HepG2 (cell line): ENCODE data around the gene TMEM253. TPM values are rescaled to one million over a fixed set of nuclear protein-coding genes. Genes with fewer than 3 reads are reported as not detected.

ENCODE experiments used
- CREM ChIP-seq, 2 experiments: sonication (generic) in 1 of 2; formaldehyde crosslinking in 1 of 2; IDR thresholded peaks; 2 replicates each; pipeline versions ENCODE4 v1.4.0 to v1.6.1; 2016 to 2020; ENCODE audit warnings: antibody characterized with exemption in 1 of 2, mild to moderate bottlenecking in 1 of 2, missing genetic modification reagents in 1 of 2
- EP300 ChIP-seq, 3 experiments: sonication (generic) in 1 of 3; formaldehyde crosslinking in 1 of 3; IDR thresholded peaks; 2 replicates each; pipeline versions ENCODE4 v1.5.1 to v1.6.1; 2011 to 2020; ENCODE audit warnings: low read depth in 2 of 3, low read length in 2 of 3, borderline replicate concordance in 1 of 3, improper control_type of control experiment in 1 of 3, mild to moderate bottlenecking in 1 of 3, missing genetic modification reagents in 1 of 3, moderate library complexity in 1 of 3
- ISX ChIP-seq: sonication (generic); formaldehyde crosslinking; conservative IDR thresholded peaks from 2 replicates; pipeline ENCODE4 v1.5.0; 2020; ENCODE audit warnings: missing genetic modification reagents
- MATR3 ChIP-seq: sonication (generic); formaldehyde crosslinking; IDR thresholded peaks from 2 replicates; pipeline ENCODE4 v1.4.0; 2020; ENCODE audit warnings: missing genetic modification reagents
- PHF20 ChIP-seq: sonication (generic); formaldehyde crosslinking; IDR thresholded peaks from 2 replicates; pipeline ENCODE4 v1.5.0; 2020; ENCODE audit warnings: mild to moderate bottlenecking, missing genetic modification reagents
- SMARCE1 ChIP-seq: fragments of 450-650 bp; IDR thresholded peaks from 2 replicates; pipeline ENCODE4 v1.6.1; 2017; ENCODE audit warnings: borderline replicate concordance
- SMC3 ChIP-seq: IDR thresholded peaks from 2 replicates; pipeline ENCODE4 v1.6.1; 2011; ENCODE audit warnings: low read length, improper control_type of control experiment
- SNAI1 ChIP-seq: sonication (generic); formaldehyde crosslinking; IDR thresholded peaks from 2 replicates; pipeline ENCODE4 v1.5.0; 2020; ENCODE audit warnings: mild to moderate bottlenecking, missing genetic modification reagents, borderline replicate concordance
- YY1 ChIP-seq: IDR thresholded peaks from 2 replicates; pipeline ENCODE4 v1.6.1; 2011; ENCODE audit warnings: low read length, low read depth, moderate library complexity, mild to moderate bottlenecking; ENCODE audit not compliant: insufficient read depth, insufficient replicate concordance
- ZBTB21 ChIP-seq: sonication (generic); formaldehyde crosslinking; IDR thresholded peaks from 2 replicates; pipeline ENCODE4 v1.4.0; 2020; ENCODE audit warnings: missing genetic modification reagents
- ZFP36 ChIP-seq: fragments of 150-350 bp; IDR thresholded peaks from 2 replicates; pipeline ENCODE4 v1.6.1; 2018; ENCODE audit warnings: borderline replicate concordance, low read length, low read depth; ENCODE audit not compliant: partially characterized antibody
- ZNF343 ChIP-seq: sonication (generic); formaldehyde crosslinking; IDR thresholded peaks from 2 replicates; pipeline ENCODE4 v1.4.0; 2020; ENCODE audit warnings: mild to moderate bottlenecking, missing genetic modification reagents
- ZNF724P ChIP-seq: sonication (generic); formaldehyde crosslinking; IDR thresholded peaks from 2 replicates; pipeline ENCODE4 v1.8.0; 2022; ENCODE audit warnings: missing genetic modification reagents, borderline replicate concordance
- polyA plus RNA-seq, 8 experiments: library from polyadenylated mRNA; depleted of rRNA in 3 of 8; stranded (reverse) in 7 of 8; unstranded in 1 of 8; fragments of >200 nt; fragmentation: Illumina TruSeq in 4 of 8; extraction: Trizol in 4 of 8; gene quantifications; 2 replicates each; pipeline versions ENCODE4 v1.2.1 to v1.2.3, GENCODE V29; 2011 to 2016; ENCODE audit warnings: low read depth in 4 of 8, missing spikeins in 1 of 8, mixed read lengths in 1 of 8; ENCODE audit not compliant: insufficient read depth in 1 of 8
- total RNA-seq, 5 experiments: library from RNA; depleted of rRNA; stranded (reverse); fragments of >200 nt; fragmentation: Illumina TruSeq; extraction: Trizol; gene quantifications; 2 replicates each; pipeline ENCODE4 v1.2.3, GENCODE V29; 2016; ENCODE audit warnings: low read depth in 1 of 5
- TF ChIP-seq, protein P1 (sequence below): sonication (generic); formaldehyde crosslinking; IDR thresholded peaks from 2 replicates; pipeline ENCODE4 v1.5.1; 2020; ENCODE audit warnings: missing genetic modification reagents, mild to moderate bottlenecking, borderline replicate concordance
- TF ChIP-seq, protein P2 (sequence below): sonication (generic); formaldehyde crosslinking; IDR thresholded peaks from 2 replicates; pipeline ENCODE4 v1.8.0; 2022; ENCODE audit warnings: missing genetic modification reagents, mild to moderate bottlenecking, moderate library complexity, borderline replicate concordance
- TF ChIP-seq, protein P3 (sequence below): sonication (generic); formaldehyde crosslinking; IDR thresholded peaks from 2 replicates; pipeline ENCODE4 v1.8.1; 2023; ENCODE audit warnings: mild to moderate bottlenecking, missing genetic modification reagents
- TF ChIP-seq, protein P4 (sequence below): sonication (generic); formaldehyde crosslinking; IDR thresholded peaks from 2 replicates; pipeline ENCODE4 v1.4.0; 2020; ENCODE audit warnings: missing genetic modification reagents; ENCODE audit errors: not compliant biosample characterization
- TF ChIP-seq, protein P5 (sequence below): sonication (generic); formaldehyde crosslinking; IDR thresholded peaks from 2 replicates; pipeline ENCODE4 v1.4.0; 2020; ENCODE audit warnings: mild to moderate bottlenecking, missing genetic modification reagents
- TF ChIP-seq, protein P6 (sequence below): sonication (generic); formaldehyde crosslinking; conservative IDR thresholded peaks from 2 replicates; pipeline ENCODE4 v1.8.0; 2022; ENCODE audit warnings: low read depth, missing genetic modification reagents

TMEM253 gene
- total and polyA plus RNA-seq, 2 of the 13 experiments (the other 11 are each of a cell fraction or from before 2014, with no cell fraction given) = 0.29 to 0.45 TPM

DNA sequence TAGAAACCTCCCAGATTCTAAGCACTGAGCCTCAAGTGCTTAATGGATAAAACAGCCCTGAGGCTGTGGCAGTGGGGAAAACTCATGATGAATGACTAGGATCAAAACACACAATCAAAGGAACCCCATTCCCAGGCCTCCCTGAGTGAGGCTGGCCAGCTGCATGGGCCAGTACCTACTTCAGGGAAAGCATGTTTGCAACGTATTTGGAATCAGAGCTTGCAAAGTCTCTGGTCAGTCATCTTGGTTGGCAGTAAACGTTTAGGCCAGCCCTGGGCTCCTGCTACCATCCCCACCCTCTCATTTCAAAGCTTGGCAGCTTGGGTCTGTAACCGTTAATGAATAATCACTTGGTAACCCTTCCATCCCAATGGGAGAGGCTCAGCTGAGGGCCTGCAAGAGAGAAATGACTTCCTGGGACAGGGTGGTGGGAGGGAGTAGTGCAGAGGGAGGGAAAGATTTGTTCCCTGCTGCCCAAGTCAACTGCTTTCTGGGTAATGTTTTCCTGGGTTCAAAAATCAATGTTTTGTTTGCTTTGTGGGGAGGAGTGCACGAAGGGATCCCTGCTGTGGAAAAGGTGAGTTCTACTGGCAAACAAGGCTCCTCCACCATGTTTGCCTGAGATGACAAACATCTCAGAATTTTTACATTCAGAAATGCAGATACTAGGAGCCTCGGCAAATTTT, 45.3 kb upstream of the TMEM253 start (continued):
- TF ChIP-seq, protein P1, sequence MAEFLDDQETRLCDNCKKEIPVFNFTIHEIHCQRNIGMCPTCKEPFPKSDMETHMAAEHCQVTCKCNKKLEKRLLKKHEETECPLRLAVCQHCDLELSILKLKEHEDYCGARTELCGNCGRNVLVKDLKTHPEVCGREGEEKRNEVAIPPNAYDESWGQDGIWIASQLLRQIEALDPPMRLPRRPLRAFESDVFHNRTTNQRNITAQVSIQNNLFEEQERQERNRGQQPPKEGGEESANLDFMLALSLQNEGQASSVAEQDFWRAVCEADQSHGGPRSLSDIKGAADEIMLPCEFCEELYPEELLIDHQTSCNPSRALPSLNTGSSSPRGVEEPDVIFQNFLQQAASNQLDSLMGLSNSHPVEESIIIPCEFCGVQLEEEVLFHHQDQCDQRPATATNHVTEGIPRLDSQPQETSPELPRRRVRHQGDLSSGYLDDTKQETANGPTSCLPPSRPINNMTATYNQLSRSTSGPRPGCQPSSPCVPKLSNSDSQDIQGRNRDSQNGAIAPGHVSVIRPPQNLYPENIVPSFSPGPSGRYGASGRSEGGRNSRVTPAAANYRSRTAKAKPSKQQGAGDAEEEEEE (CRISPR knock-in tag) = no peak
- TF ChIP-seq PHF20 (CRISPR knock-in tag) (0 out of 2 replicates have a peak, but pooled peaks have one; percentile 60), ZFP36 (no peak), ZNF343 (CRISPR knock-in tag) (peak; percentile 58), SMARCE1 (no peak), MATR3 (CRISPR knock-in tag) (no peak), ISX (peak; percentile 88; the same call in 1 of the 2 replicates), ZBTB21 (CRISPR knock-in tag) (no peak), EP300 (IDR thresholded peaks at IDR 0.05; ENCODE audit: low read depth in 2 of 2, low read length in 2 of 2) (peak in 1 of 2 experiments; percentile 88; a peak in 2 of 4 replicates), EP300 (CRISPR knock-in tag; IDR thresholded peaks at IDR 0.05; ENCODE audit: borderline replicate concordance) (peak; percentile 54; the same call in 1 of the 2 replicates), SNAI1 (no peak), CREM (IDR thresholded peaks at IDR 0.05) (peak; percentile 81), CREM (CRISPR knock-in tag; IDR thresholded peaks at IDR 0.05) (no peak), SMC3 (peak; percentile 38; the same call in 1 of the 2 replicates), ZNF724P (peak; percentile 53; the same call in 1 of the 2 replicates), YY1 (peak; percentile 26)
- TF ChIP-seq, protein P2, sequence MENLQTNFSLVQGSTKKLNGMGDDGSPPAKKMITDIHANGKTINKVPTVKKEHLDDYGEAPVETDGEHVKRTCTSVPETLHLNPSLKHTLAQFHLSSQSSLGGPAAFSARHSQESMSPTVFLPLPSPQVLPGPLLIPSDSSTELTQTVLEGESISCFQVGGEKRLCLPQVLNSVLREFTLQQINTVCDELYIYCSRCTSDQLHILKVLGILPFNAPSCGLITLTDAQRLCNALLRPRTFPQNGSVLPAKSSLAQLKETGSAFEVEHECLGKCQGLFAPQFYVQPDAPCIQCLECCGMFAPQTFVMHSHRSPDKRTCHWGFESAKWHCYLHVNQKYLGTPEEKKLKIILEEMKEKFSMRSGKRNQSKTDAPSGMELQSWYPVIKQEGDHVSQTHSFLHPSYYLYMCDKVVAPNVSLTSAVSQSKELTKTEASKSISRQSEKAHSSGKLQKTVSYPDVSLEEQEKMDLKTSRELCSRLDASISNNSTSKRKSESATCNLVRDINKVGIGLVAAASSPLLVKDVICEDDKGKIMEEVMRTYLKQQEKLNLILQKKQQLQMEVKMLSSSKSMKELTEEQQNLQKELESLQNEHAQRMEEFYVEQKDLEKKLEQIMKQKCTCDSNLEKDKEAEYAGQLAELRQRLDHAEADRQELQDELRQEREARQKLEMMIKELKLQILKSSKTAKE = peak; percentile 58
- TF ChIP-seq, protein P3, sequence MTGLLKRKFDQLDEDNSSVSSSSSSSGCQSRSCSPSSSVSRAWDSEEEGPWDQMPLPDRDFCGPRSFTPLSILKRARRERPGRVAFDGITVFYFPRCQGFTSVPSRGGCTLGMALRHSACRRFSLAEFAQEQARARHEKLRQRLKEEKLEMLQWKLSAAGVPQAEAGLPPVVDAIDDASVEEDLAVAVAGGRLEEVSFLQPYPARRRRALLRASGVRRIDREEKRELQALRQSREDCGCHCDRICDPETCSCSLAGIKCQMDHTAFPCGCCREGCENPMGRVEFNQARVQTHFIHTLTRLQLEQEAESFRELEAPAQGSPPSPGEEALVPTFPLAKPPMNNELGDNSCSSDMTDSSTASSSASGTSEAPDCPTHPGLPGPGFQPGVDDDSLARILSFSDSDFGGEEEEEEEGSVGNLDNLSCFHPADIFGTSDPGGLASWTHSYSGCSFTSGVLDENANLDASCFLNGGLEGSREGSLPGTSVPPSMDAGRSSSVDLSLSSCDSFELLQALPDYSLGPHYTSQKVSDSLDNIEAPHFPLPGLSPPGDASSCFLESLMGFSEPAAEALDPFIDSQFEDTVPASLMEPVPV (CRISPR knock-in tag) = 0 out of 2 replicates have a peak, but pooled peaks have one; percentile 50
- TF ChIP-seq, protein P4, sequence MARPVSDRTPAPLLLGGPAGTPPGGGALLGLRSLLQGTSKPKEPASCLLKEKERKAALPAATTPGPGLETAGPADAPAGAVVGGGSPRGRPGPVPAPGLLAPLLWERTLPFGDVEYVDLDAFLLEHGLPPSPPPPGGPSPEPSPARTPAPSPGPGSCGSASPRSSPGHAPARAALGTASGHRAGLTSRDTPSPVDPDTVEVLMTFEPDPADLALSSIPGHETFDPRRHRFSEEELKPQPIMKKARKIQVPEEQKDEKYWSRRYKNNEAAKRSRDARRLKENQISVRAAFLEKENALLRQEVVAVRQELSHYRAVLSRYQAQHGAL (CRISPR knock-in tag) = peak; percentile 37
- TF ChIP-seq, protein P5, sequence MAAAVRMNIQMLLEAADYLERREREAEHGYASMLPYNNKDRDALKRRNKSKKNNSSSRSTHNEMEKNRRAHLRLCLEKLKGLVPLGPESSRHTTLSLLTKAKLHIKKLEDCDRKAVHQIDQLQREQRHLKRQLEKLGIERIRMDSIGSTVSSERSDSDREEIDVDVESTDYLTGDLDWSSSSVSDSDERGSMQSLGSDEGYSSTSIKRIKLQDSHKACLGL (CRISPR knock-in tag) = no peak
- TF ChIP-seq, protein P6, sequence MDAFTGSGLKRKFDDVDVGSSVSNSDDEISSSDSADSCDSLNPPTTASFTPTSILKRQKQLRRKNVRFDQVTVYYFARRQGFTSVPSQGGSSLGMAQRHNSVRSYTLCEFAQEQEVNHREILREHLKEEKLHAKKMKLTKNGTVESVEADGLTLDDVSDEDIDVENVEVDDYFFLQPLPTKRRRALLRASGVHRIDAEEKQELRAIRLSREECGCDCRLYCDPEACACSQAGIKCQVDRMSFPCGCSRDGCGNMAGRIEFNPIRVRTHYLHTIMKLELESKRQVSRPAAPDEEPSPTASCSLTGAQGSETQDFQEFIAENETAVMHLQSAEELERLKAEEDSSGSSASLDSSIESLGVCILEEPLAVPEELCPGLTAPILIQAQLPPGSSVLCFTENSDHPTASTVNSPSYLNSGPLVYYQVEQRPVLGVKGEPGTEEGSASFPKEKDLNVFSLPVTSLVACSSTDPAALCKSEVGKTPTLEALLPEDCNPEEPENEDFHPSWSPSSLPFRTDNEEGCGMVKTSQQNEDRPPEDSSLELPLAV (CRISPR knock-in tag) = no peak
